HCT116 (cell line): ENCODE results near the gene SLC16A5.

ENCODE experiments used
- EZH2 ChIP-seq: fragments of 200-600 bp; sonication (generic); IDR thresholded peaks from 2 replicates; pipeline ENCODE4 v1.6.1; 2017; ENCODE audit warnings: antibody characterized with exemption, mixed run types
- POLR2A ChIP-seq: IDR thresholded peaks from 2 replicates; pipeline ENCODE4 v1.7.0; 2011; ENCODE audit warnings: borderline replicate concordance; ENCODE audit not compliant: insufficient read depth, insufficient read length; ENCODE audit errors: extremely low read depth
- POLR2AphosphoS5 ChIP-seq: IDR thresholded peaks from 2 replicates; pipeline ENCODE4 v1.6.1; 2011; ENCODE audit warnings: mild to moderate bottlenecking, low read depth, low read length, moderate library complexity
- SP1 ChIP-seq: IDR thresholded peaks from 2 replicates; pipeline ENCODE4 v1.6.1; 2012; ENCODE audit warnings: low read depth
- ZFX ChIP-seq: fragments of 450-650 bp; IDR thresholded peaks from 2 replicates; pipeline ENCODE4 v1.6.1; 2017
- TF ChIP-seq, protein P1 (sequence below): IDR thresholded peaks from 2 replicates; pipeline ENCODE4 v1.6.1; 2012; ENCODE audit warnings: low read depth
- TF ChIP-seq, protein P2 (sequence below), 3 experiments: fragments of 200-600 bp in 1 of 3; sonication (generic) in 1 of 3; IDR thresholded peaks in 2 of 3; conservative IDR thresholded peaks in 1 of 3; 2 replicates each; pipeline ENCODE4 v1.5.1; 2012 to 2017; ENCODE audit warnings: low read depth in 2 of 3, low read length in 2 of 3, antibody characterized with exemption in 1 of 3, borderline replicate concordance in 1 of 3, control low read depth in 1 of 3, mild to moderate bottlenecking in 1 of 3, mixed read lengths in 1 of 3, mixed run types in 1 of 3, moderate library complexity in 1 of 3; ENCODE audit not compliant: insufficient read depth in 1 of 3
- TF ChIP-seq, protein P3 (sequence below): IDR thresholded peaks from 2 replicates; pipeline ENCODE4 v1.6.1; 2012

GRCh38 chr17:75049706-75050105 is 38.0 kb upstream of the SLC16A5 start:
- TF ChIP-seq ZFX: no peak
- TF ChIP-seq EZH2: no peak
- TF ChIP-seq, protein P1, sequence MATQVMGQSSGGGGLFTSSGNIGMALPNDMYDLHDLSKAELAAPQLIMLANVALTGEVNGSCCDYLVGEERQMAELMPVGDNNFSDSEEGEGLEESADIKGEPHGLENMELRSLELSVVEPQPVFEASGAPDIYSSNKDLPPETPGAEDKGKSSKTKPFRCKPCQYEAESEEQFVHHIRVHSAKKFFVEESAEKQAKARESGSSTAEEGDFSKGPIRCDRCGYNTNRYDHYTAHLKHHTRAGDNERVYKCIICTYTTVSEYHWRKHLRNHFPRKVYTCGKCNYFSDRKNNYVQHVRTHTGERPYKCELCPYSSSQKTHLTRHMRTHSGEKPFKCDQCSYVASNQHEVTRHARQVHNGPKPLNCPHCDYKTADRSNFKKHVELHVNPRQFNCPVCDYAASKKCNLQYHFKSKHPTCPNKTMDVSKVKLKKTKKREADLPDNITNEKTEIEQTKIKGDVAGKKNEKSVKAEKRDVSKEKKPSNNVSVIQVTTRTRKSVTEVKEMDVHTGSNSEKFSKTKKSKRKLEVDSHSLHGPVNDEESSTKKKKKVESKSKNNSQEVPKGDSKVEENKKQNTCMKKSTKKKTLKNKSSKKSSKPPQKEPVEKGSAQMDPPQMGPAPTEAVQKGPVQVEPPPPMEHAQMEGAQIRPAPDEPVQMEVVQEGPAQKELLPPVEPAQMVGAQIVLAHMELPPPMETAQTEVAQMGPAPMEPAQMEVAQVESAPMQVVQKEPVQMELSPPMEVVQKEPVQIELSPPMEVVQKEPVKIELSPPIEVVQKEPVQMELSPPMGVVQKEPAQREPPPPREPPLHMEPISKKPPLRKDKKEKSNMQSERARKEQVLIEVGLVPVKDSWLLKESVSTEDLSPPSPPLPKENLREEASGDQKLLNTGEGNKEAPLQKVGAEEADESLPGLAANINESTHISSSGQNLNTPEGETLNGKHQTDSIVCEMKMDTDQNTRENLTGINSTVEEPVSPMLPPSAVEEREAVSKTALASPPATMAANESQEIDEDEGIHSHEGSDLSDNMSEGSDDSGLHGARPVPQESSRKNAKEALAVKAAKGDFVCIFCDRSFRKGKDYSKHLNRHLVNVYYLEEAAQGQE: no peak
- no peak for TF ChIP-seq POLR2AphosphoS5
- TF ChIP-seq, protein P2, sequence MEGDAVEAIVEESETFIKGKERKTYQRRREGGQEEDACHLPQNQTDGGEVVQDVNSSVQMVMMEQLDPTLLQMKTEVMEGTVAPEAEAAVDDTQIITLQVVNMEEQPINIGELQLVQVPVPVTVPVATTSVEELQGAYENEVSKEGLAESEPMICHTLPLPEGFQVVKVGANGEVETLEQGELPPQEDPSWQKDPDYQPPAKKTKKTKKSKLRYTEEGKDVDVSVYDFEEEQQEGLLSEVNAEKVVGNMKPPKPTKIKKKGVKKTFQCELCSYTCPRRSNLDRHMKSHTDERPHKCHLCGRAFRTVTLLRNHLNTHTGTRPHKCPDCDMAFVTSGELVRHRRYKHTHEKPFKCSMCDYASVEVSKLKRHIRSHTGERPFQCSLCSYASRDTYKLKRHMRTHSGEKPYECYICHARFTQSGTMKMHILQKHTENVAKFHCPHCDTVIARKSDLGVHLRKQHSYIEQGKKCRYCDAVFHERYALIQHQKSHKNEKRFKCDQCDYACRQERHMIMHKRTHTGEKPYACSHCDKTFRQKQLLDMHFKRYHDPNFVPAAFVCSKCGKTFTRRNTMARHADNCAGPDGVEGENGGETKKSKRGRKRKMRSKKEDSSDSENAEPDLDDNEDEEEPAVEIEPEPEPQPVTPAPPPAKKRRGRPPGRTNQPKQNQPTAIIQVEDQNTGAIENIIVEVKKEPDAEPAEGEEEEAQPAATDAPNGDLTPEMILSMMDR (IDR thresholded peaks at IDR 0.05 in 2 of 3, conservative IDR thresholded peaks at IDR 0.05 in 1 of 3; ENCODE audit: borderline replicate concordance in 1 of 3, insufficient read depth in 1 of 3, low read depth in 2 of 3, low read length in 2 of 3): no peak
- TF ChIP-seq SP1: no peak
- no peak for TF ChIP-seq POLR2A
- TF ChIP-seq, protein P3, sequence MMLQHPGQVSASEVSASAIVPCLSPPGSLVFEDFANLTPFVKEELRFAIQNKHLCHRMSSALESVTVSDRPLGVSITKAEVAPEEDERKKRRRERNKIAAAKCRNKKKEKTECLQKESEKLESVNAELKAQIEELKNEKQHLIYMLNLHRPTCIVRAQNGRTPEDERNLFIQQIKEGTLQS: no peak
